NCI-H1930 (cell line): ENCODE data around the gene PKN1.

Experiments
- DNase-seq, 2 experiments: peaks; one replicate each; lab custom pipeline; 2025; lab: John Stamatoyannopoulos, UW

The PKN1 gene

GRCh38 chr19:14515501-14516047, 82.5 kb downstream of the PKN1 start:
- DNase-seq: no peak

- no peak for DNase-seq
These were observed 83.0 kb downstream of the PKN1 start for GRCh38 chr19:14516048-14516534.

- DNase-seq: no peak
These were observed 83.8 kb downstream of the PKN1 start for GRCh38 chr19:14516746-14517438.

- DNase-seq: no peak
These were observed 84.3 kb downstream of the PKN1 start for GRCh38 chr19:14517446-14517839.

- peak in 1 of 2 experiments; percentile 29 for DNase-seq
These were observed 84.9 kb downstream of the PKN1 start, which contains the start of gene DNAJB1 for GRCh38 chr19:14517840-14518505. DNAJB1 (minus strand) TSS chr19:14518397; CDS start chr19:14518349, 48 bp downstream.

GRCh38 chr19:14519245-14519859, 86.2 kb downstream of the PKN1 start:
- DNase-seq: no peak

- DNase-seq: no peak
These were observed 86.8 kb downstream of the PKN1 start for GRCh38 chr19:14519860-14520407.

GRCh38 chr19:14520543-14520942, 87.4 kb downstream of the PKN1 start:
- no peak for DNase-seq
